Measurements from ENCODE around the gene TAS1R2.
"Not testable (repeated sequence)": the region's sequence is repeated elsewhere in the genome, so short reads cannot be mapped to it uniquely, and the experiment has no call there.

Gene TAS1R2

DNA sequence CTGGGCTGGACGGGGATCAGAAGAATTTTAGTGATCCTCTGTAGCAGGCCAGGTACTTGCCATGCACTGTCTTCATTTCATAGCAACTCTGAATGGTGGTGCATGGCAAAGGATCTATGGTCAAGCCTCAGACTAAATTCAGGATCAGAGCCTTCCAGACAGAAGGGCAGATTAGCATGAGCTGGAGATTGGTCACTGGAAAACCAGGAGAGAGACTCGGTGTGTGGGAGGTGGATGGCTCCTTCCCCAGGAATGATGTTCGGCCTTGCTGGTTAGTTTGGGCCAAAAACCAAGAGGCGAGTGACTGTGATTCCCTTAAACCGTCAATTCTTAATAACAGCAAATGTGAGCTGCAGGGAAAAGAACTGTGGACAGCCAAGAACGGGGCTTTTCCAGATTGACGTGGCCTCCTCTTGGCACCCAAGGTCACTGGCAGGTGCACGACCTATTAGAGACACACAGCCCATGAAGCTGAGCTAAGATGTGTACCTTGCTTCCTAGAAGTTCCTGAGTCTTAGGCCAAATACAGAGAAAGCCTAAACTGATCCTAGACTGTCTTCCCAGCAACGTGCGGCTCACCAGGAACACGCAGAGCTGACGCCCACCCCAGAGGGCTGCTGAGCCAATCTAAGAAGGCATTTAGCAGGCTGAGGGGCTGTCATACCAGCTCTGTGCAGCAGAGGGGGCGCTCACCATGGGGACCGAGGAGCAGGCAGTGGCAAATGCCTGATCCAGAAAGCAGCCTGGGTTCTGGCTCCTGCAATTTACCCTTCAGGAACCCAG is 24.4 kb upstream of the TAS1R2 start:
- DNase-seq, result peak; percentile 77

DNA sequence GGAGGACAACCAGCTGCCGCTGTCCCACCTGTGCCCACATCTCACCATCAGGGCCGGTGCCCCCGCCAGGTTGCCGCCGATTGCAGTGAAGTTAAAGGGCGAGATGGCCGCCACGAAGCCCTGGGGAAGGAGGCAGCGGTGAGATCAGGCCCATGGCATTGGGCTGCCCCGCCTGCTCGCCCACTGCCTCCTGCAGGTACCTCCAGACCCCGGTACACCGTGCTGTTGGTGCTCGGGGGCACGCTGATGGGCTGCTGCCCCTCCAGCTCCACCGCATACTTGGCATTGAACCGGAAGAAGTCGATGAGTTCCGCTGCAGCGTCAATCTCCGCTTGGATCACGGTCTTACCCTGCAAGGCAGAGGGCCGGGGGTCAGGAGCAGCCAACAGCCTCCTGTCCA is 23.6 kb upstream of the TAS1R2 start:
- DNase-seq, result no peak

DNA sequence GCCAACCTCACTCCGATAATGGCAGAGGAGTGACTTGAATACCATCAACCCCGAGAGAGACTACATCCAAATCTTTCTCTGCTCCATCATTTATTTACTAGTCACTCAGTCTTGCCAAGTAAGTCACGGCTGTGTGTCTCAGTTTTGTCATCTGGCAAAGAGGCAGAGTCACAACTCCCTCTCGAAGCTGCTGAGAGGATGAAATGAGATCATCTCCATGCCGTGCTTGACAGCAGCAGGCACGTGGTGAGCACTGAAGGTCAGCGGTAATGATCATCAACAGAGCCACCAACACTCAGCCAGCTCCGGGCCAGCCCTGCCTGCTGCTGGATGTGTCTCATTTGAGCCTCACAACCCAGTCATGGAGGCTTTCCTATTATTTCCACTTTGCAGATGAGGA is 23.0 kb upstream of the TAS1R2 start:
- DNase-seq, result no peak

DNA sequence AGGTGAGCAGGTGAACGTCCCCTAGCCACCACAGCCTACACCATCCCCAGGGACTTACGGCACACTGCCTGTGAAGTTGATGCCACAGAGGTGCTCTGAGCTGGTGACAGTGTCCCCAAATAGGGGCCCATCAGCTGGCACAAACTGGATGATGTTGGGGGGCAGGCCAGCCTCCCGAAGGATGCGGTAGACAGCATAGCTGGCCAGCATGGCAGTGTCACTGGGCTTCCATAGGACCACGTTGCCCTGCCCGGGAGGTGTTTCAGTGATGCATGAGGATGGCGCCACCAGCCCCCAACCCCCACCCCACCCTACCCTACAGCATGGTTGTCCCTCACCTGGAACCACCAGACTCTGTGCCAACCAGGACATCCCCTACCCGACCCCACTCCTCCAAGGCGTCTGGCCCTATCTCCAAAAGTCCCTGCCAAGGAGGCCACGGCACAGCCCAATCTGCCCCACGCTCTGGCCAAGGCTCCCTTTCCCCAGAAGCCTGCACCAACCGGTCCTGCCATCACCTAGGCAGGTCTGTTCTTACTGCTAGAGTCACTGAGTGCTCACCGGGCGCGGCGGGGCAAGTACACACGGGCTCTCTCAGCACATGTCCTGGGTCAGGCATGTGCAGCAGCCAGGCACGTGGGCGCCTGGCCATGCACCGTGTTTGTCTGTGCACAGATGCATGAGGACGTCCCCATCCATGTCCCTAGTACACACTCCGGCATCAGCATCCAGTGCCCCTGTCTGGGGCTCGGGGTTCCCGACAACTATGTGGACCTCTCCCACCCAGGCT is 22.4 kb upstream of the TAS1R2 start:
- no peak for DNase-seq

DNA sequence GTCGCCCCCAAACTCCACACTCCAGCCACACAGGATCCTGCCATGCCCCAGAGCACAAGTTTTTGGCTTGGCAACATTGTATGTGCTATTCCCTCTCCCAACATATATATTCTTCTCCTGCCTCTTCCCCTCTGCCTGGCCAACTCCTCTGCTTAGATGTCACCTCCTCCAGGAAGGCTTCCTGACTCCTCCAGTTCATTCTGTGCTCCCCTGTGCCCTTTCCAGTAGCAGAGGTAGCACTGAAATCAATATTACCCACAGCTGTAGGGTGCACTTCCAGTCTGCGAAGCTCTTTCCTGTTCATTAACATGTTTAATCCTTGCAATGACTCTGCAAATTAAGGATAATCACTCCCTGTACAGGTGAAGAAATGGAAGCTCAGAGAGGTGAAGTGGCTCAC is 21.7 kb upstream of the TAS1R2 start:
- no peak for DNase-seq

DNA sequence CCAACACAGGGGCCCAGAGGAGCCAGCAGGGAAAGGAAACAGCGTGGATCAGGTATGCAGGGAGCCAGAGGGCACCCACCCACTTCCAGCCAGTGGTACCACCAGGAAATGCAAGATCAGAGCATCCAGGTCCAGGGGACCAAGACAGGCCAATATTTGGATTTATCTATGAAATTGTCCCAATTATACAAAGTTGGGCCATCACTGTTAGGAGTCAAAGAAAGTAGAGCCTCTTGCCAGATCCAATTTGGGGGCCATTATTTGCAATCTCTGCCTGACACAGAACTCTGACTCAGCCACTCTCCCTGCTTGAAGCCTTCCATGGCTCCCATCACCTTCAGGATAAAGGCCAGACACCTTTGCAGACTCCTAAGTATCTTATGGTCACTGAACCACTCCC is 21.1 kb upstream of the TAS1R2 start:
- DNase-seq, result no peak

DNA sequence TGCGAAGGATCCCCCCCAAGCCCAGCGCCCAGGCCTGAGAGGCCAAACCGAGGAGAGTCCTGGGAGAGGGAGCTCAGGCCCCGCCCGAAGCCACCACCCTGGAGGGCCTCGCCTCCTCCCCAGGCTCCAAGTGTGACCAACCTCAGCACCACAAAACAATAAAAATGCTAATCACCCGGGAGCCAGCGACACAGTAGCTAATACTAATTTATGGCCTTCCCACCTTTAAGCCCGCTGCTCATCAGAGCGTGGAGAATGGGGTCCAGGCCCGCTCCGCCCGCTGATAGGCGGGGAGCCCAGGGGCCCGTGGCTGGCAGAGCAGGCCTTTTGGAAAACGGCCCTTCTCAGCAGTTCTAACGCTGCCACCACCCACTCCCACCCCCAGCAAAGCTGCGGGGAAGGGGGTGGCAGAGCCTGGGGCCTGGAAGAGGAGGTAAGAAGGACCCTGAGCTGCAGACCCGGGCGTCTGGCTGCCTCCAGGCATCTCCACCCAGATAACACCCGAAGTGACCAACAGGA is 20.4 kb upstream of the TAS1R2 start:
- DNase-seq, result no peak

DNA sequence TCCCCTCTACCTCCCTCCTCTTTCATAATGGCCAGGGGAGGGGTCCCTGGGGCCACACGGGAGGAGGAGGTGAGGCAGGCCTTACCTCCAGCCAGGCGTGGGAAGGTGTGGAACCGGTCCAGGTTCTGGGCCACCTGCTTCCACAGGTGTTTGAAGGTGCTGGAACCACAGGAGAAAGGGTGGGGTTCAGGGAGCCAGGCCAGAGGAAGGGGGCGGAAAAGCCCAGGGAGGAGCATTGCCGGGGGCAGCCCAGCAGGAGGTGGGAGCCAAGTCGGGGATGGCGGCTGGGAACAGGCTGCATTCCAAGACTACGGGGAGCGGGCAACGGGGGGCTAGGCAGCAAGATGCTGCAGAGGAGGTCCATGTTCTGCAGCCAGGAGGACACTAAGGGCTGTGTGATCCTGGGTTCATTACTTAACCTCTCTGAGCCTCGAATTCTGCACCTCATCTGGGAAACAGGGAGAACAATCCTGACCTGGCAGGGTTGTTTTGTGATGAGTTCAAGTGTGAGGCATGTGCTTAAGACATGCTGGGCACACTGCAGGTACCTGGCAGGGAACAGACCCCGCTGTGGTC is 19.8 kb upstream of the TAS1R2 start:
- DNase-seq, result no peak

DNA sequence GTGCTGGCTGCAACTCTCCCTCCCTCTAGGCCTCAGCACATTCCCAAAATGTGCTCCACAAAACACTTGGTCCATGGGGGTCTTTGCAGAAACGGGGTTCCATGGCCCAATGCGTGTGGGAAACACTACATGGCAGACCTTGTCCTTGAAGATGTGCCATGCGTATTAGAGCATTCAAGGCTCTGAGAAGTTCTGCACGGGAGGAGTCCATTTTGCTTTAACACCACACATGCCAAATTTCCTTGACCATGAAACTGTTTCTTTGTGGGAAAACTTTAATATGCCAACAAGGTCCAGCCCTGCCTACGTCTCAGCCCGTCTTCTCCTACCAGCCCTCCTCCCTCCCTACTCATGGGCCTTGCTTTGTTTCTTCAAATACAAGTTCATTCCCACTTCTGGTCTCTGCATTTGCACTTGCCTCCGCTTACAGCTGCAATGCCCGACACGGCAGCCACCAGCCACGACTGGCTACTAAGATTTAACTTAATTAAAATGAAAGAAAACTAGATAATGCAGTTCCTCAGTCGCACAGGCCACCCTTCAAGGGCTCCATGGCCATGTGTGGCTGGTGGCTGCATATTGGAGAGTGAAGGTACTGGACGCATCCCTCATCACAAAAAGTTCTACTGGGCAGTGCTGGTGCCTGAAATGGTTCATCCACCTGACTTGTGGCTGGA is 19.2 kb upstream of the TAS1R2 start:
- no peak for DNase-seq

DNA sequence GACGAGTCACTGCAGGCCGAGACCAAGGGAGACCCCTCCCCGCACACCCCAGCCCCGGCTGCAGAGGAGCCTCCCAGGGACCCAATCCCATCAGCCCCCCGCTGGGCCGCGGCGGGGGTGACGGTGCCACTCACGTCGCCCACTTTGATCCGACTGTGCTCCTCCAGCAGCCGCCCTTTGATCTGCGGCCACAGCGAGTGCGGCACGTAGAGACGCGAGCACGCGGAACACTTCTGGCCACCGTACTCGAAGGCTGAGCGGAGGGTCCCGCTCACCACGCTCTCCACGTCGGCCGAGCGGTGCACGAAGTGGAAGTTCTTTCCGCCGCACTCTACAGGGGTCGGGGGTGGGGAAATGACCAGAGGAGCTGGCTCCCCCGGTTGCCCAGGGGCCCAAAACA is 17.8 kb upstream of the TAS1R2 start:
- no peak for DNase-seq

DNA sequence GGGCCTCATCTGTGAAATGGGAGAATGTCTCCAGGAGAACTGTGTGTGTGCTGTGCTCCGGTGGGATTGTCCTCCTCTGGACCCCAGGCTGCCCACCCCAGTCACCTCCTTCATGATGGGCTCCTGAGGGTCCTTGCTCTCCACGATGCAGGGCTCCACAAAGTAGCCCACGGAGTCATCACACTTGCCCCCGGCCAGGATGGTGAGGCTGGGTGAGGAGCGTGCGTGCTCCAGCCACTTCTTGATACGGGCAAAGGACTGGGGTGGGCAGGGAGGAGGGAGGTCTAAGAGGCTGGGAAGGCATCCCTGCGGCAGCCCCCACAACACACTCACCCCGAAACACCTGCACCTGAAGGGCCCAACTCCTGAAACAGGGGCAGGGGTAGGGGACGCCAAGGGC is 16.8 kb upstream of the TAS1R2 start:
- DNase-seq, result no peak

DNA sequence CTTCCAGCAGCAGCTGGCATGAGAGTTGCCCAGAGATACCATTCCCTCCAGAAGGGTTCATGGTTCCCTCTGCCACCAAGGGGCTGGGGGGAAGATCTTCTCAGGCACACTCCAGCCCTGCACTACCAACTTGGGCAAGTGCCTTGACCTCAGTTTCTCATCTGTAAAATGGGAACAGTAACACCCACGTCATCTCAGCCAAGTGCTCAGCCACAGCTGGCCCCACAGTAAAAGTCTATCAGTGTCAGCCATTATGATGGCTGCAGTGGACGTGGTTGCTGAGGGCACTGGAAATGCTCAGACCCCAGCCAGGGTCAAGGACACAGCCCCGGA is 16.3 kb upstream of the TAS1R2 start:
- no peak for DNase-seq

DNA sequence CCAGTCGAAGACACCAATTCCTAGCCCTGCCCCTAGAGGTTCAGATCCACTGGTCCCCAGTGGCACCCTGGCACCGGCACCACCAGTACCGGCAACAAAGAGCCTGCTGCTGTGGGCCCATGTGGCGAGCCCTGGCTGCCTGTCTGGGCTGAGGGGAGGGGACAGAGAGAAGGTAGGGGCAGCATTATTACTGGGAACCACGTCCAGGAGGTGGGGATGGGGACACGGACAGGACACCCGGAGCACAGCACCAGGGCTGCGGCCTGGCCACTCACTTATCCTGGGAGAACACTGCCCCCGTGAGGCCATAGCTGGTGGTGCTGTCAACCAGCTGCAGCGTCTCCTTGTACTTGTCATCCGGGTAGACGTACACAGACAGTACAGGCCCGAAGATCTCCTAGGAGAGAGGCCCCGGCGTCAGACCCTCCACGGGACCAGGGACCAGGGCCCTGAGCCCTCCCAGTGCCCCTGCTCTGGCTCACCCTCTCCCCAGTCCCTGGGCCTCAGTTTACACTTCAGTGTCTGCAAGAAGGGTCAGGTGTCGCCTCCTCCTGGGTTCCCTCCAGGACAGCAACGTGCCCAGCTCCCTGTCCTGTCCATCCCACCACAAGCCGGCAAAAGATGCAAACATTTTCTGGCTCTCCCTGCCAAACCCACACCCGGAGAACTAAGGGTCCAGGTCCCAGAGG is 15.8 kb upstream of the TAS1R2 start:
- DNase-seq, result peak; percentile 72

DNA sequence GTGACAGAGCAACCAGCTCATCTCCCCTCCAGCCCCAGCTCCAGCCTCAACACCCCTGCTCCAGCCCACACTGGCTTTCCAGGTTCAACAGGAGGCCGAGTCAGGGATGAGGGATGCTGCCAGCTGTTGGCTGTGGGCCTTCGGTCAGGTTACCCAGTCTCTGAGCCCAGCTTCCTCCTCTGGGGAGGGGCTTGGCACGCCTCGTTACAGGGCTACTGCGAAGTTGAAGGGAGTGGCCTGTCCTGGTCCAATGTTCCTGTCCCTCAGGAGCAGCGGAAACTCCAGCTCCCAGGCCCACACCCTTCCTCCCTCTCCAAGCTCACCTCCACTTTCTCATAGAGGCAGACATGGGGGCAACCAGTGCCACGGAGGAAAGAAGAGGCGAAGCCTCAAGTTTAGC is 15.1 kb upstream of the TAS1R2 start:
- DNase-seq, result no peak

DNA sequence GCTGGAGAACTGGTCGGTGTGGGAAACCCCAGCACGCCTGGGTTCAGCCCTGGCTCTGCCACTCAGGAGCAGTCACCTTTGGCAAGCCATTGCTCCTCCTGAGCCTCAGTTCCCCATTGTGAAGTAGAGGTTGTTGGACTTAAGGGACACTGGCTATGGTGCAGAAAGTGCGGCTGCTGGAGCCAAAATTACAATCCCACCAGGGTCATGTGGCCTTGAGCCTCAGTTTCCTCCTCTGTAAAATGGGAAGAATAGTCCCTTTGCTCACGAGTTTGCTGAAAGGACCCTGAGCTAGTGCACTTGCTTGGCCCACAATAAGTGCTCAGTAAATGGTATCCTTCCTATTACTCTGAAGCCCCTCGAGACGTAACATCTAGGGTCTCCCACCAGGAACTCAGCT is 14.6 kb upstream of the TAS1R2 start:
- no peak for DNase-seq

DNA sequence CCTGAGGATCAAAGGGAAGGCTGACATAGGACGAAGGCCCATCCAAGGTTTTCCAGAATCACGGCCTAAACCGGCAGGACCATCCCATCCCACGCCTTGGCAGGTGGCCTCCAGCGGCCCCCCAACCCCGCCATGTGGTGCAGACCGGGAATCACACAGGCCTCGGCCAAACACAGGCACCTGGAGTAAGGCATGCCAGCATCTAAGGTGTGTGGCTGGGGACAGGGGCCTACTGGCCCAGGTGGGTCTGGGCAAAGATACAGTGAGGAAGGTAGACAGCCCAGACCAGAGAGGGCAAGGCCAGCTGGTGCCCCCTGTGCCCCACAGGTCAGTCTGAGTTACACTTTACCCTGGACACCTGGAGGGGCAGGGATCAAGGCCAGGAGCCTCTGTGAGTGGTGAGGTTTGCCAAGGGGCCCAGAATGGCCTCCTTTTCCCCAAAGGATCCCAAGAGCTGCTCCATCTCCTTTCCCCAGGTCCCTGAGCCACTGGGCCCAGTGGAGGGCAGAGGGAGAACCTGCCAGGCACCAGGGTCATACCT is 12.7 kb upstream of the TAS1R2 start:
- DNase-seq, result no peak

DNA sequence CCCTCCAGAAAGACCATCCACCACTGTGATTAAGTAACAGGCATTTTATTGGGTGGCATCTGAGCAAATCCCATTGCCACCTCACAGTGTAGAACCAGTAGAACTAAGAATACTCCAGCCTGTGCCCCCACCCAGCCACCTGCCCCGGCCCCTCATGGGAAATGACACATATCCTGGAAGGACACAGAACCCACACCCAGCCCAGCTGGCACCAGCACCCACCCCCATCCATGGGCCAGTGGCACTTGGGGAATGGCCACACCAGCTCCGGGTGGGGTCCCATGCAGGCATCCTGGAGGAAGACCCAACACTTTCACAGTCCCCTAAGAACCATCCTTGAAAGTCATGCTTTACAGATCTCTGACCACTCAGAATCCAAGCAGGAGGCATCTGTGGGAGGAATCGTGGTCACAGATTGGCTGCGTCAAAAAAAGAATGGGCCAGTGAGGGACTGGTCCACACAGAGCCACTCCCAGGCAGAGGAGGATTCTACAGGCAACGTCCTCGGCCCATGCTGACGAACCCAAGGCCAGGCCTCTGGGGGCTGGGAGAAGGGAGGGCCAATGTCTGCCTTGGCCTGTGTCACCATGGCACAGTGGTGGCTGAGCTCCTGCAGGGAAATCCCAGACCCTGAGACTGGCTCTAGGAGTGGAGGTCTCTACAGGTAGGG is 12.1 kb upstream of the TAS1R2 start:
- DNase-seq, result no peak

DNA sequence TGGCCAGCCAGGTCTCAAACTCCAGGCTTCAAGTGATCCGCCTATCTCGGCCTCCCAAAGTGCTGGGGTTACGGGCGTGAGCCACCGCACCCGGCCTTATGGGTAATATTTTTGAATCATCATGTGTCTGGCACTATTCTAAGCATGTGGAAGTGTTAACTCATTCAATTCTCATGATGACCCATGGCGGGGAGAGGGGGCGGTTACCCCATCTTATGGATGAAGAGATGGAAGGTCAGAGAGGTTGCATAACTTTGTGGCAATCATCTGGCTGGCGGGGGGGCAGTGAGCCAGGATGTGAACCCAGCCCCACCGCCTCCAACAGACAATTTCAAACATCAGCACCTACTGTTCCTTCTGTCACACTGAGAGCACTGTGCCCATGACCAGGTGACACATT is 11.5 kb upstream of the TAS1R2 start:
- no peak for DNase-seq

DNA sequence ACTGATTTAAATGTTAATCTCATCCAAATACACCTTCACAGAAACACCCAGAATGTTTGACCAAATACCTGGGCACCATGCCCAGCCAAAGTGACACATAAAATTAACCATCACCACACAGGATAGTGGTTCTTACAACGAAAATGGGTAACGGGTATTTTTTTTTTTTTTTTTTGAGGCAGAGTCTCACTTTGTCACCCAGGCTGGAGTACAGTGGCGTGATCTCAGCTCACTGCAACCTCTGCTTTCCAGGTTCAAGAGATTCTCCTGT is 11.1 kb upstream of the TAS1R2 start:
- DNase-seq, result not testable (repeated sequence)

DNA sequence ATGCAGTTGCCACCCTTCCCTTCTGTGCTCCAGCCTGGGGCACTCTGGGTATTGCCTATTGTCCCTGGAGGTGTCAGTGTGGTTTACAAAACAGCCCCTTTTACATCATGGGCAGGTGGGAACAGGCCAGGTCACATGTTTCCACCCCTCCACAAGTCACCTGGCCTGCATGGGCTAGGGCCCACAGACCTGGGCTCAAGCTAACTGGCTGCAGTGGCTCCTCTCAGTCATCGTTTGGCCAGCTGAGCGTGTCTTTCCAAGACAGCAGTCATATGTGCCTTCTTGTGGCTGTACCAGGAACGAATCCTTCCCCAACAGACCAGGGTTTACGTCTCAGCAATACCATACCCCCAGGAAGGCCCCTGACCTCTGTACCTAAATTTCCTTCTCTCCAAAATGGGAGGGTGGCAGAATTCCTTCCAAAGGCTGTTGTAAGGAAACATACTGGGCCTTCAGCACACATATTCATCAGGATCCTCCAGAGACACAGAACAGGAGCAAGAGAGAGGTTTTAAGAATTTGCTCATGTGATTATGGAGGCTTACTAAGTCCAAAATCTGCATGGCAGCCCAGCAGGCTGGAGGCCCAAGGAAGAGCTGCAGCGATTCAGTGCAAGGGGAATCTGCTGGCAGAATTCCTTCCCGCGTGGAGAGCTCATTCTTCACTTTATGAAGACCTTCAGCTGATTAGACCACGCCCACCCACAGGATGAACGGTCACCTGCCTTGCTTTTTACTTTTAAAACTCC is 10.6 kb upstream of the TAS1R2 start:
- no peak for DNase-seq

DNA sequence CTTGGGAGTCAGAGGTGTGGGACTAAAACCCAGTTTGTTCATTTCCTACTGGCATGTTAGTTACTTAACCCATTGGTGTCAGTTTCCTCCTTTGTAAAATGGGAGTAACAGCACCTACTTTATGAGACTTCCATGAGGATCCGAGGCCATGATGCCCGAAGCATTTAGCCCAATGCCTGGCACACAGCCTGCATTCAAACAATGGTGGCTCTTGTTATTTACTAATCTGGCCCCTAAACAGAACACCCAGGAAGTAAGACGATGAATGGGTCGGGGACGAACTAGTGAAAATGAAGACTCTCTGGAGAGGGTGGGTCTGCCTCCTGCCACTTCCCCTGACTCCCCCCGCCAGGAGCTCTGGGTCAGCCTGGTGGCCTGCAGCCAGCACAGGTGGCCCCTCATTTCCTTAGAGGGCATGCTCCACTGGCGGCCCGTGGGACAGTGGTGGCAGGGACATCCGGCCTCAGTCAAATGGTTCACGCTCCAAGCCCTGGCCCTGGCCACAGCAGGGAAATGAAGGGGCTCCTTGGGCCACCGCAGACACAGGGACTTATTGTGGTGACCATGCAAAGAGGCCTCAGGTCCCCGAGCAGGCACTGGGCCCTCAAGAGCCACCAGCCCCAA is 9.5 kb upstream of the TAS1R2 start:
- no peak for DNase-seq
